GM12878 (cell line): ENCODE data around the gene SRPK3. TPM values are rescaled to one million over a fixed set of nuclear protein-coding genes. Genes with fewer than 3 reads are reported as not detected.

Experiments used
- ATAC-seq: fragments of 200-7000 bp; cut with Tn5 transposase; 3 replicates; pipeline ENCODE4 v1.9.1; 2020; ENCODE audit warnings: mild to moderate bottlenecking, moderate library complexity
- BruUV-seq: library from RNA; stranded (reverse); fragments of 400-500 nt; replicated peaks from 2 replicates; lab custom pipeline; 2021; lab: Mats Ljungman, UMichigan
- CTCF ChIA-PET: fragments of 300-600 bp; sonication (Branson Sonifier 250); formaldehyde crosslinking; extraction: SDS; loops from one replicate; lab custom pipeline; 2021; ENCODE audit warnings: inconsistent platforms; lab: Yijun Ruan, JAX
- POLR2A ChIA-PET: fragments of 350-600 bp; formaldehyde crosslinking; extraction: SDS; loops from one replicate; lab custom pipeline; 2021; ENCODE audit warnings: inconsistent platforms; lab: Charles Lee
- RAD21 ChIA-PET: fragments of 300-600 bp; sonication (Branson Sonifier 250); formaldehyde crosslinking; loops from one replicate; lab custom pipeline; 2023; ENCODE audit warnings: antibody characterized with exemption; ENCODE audit not compliant: unreplicated experiment; lab: Charles Lee
- SMC1A ChIA-PET: fragments of 300-600 bp; sonication (Branson Sonifier 250); formaldehyde crosslinking; loops from one replicate; lab custom pipeline; 2023; ENCODE audit not compliant: unreplicated experiment, uncharacterized antibody; lab: Charles Lee
- DNase-seq: peaks from one replicate; pipeline ENCODE4 v3.0.0-alpha.2; 2011; ENCODE audit warnings: low read depth, low spot score
- FAIRE-seq: peaks from 3 replicates; lab custom pipeline; 2011; peaks lifted over from hg19 to GRCh38; lab: Jason Lieb, UNC
- H2AFZ ChIP-seq: 2 replicates; pipeline ENCODE4 v1.6.0; 2011; ENCODE audit warnings: low read depth, low read length, control low read depth; ENCODE audit not compliant: control insufficient read depth
- H3K27ac ChIP-seq: 2 replicates; pipeline ENCODE4 v1.5.1; 2011; ENCODE audit warnings: control low read depth; ENCODE audit not compliant: control insufficient read depth, insufficient read depth
- H3K27me3 ChIP-seq, 2 experiments: replicated peaks in 1 of 2; 2 replicates each; pipeline versions ENCODE4 v1.6.0 to v1.6.1; 2011; ENCODE audit warnings: low read length in 1 of 2; ENCODE audit not compliant: control insufficient read depth in 2 of 2, insufficient read depth in 2 of 2
- H3K36me3 ChIP-seq, 2 experiments: 2 replicates each; pipeline ENCODE4 v1.5.1; 2011; ENCODE audit warnings: low read length in 1 of 2; ENCODE audit not compliant: control insufficient read depth in 2 of 2, insufficient read depth in 2 of 2
- H3K4me1 ChIP-seq: 2 replicates; pipeline ENCODE4 v1.6.1; 2011; ENCODE audit warnings: mild to moderate bottlenecking, low read length, moderate library complexity, mixed read lengths; ENCODE audit not compliant: control insufficient read depth, insufficient read depth
- H3K4me2 ChIP-seq: 2 replicates; pipeline ENCODE4 v1.6.0; 2011; ENCODE audit warnings: control low read depth; ENCODE audit not compliant: control insufficient read depth, insufficient read depth
- H3K4me3 ChIP-seq: fragments of 200-600 bp; sonication (generic); 2 replicates; pipeline ENCODE4 v1.5.1; 2016
- H3K79me2 ChIP-seq: 2 replicates; pipeline ENCODE4 v1.6.0; 2011; ENCODE audit warnings: low read length; ENCODE audit not compliant: control insufficient read depth, insufficient read depth
- H3K9ac ChIP-seq: 2 replicates; pipeline ENCODE4 v1.8.0; 2011; ENCODE audit warnings: low read length, control low read depth, mixed read lengths; ENCODE audit not compliant: control insufficient read depth, insufficient read depth
- H3K9me3 ChIP-seq: replicated peaks from 3 replicates; pipeline ENCODE4 v1.5.1; 2011; ENCODE audit warnings: mild to moderate bottlenecking, low read length; ENCODE audit not compliant: control insufficient read depth, insufficient read depth
- H4K20me1 ChIP-seq: 2 replicates; pipeline ENCODE4 v1.6.0; 2011; ENCODE audit not compliant: control insufficient read depth, insufficient read depth
- ATF3 ChIP-seq: IDR thresholded peaks from 2 replicates; pipeline ENCODE4 v1.6.1; 2011; ENCODE audit warnings: low read depth, mild to moderate bottlenecking, low read length, moderate library complexity, borderline replicate concordance; ENCODE audit errors: extremely low read depth
- BCL11A ChIP-seq: IDR thresholded peaks from 2 replicates; pipeline ENCODE4 v1.6.1; 2011; ENCODE audit warnings: low read depth, low read length
- CBFB ChIP-seq: IDR thresholded peaks from 2 replicates; pipeline ENCODE4 v1.6.1; 2016; ENCODE audit warnings: antibody characterized with exemption, low read depth
- CBX3 ChIP-seq: fragments of 200-600 bp; sonication (generic); IDR thresholded peaks from 2 replicates; pipeline ENCODE4 v1.6.1; 2016; ENCODE audit warnings: low read depth, borderline replicate concordance
- E4F1 ChIP-seq: fragments of 450-650 bp; IDR thresholded peaks from 2 replicates; pipeline ENCODE4 v1.6.1; 2018; ENCODE audit warnings: borderline replicate concordance, mild to moderate bottlenecking; ENCODE audit not compliant: partially characterized antibody
- IRF4 ChIP-seq: IDR thresholded peaks from 2 replicates; pipeline ENCODE4 v1.6.1; 2011; ENCODE audit warnings: low read depth, low read length
- JUND ChIP-seq: IDR thresholded peaks from 2 replicates; pipeline ENCODE4 v1.6.1; 2012; ENCODE audit warnings: low read depth, mild to moderate bottlenecking, low read length, improper control_type of control experiment, moderate library complexity
- MEF2B ChIP-seq: fragments of 450-650 bp; IDR thresholded peaks from 2 replicates; pipeline ENCODE4 v1.6.1; 2018; ENCODE audit warnings: mild to moderate bottlenecking, moderate library complexity; ENCODE audit not compliant: partially characterized antibody, poor library complexity, severe bottlenecking
- NFYA ChIP-seq: IDR thresholded peaks from 2 replicates; pipeline ENCODE4 v1.6.1; 2011; ENCODE audit warnings: low read depth, mild to moderate bottlenecking, low read length, improper control_type of control experiment, borderline replicate concordance
- PAX5 ChIP-seq: IDR thresholded peaks from 2 replicates; pipeline ENCODE4 v1.6.1; 2011; ENCODE audit warnings: low read depth, low read length, borderline replicate concordance
- PKNOX1 ChIP-seq: fragments of 450-650 bp; IDR thresholded peaks from 2 replicates; pipeline ENCODE4 v1.6.1; 2016; ENCODE audit warnings: mild to moderate bottlenecking
- RELA ChIP-seq: fragments of 450-650 bp; IDR thresholded peaks from 2 replicates; pipeline ENCODE4 v1.8.0; 2014; ENCODE audit warnings: borderline replicate concordance; ENCODE audit not compliant: partially characterized antibody
- SMAD1 ChIP-seq: fragments of 450-650 bp; IDR thresholded peaks from 2 replicates; pipeline ENCODE4 v1.6.1; 2018; ENCODE audit warnings: mild to moderate bottlenecking, low read depth; ENCODE audit not compliant: partially characterized antibody
- SMARCA5 ChIP-seq: fragments of 450-650 bp; IDR thresholded peaks from 2 replicates; pipeline ENCODE4 v1.6.1; 2017; ENCODE audit warnings: mild to moderate bottlenecking
- WGBS: methylation state at CpG from one replicate; pipeline ENCODE4 v1.1.6; 2016; ENCODE audit warnings: low lambda C conversion rate; ENCODE audit not compliant: insufficient replicate concordance, insufficient coverage; ENCODE audit errors: missing lambda C conversion rate; 5-methylcytosine and 5-hydroxymethylcytosine counted together
- in situ Hi-C: fragments of 300-500 bp; cut with MboI; formaldehyde crosslinking; loops from 9 replicates; pipeline ENCODE4 v1.14.3; 2018; ENCODE audit warnings: mixed read lengths
- intact Hi-C: fragments of 100-400 bp; cut with micrococcal nuclease; formaldehyde crosslinking; loops from one replicate; pipeline ENCODE4 v1.14.2; 2022; ENCODE audit not compliant: unreplicated experiment
- polyA plus RNA-seq, 11 experiments: library from polyadenylated mRNA; depleted of rRNA in 4 of 11; unstranded in 6 of 11; stranded (reverse) in 5 of 11; fragments of >200 nt; fragmentation: Nextera tagmentation in 4 of 11; fragmentation: Illumina TruSeq in 1 of 11; extraction: Ambion mirVana in 4 of 11; extraction: Trizol in 1 of 11; gene quantifications; 1 replicate in 1 of 11; 2 replicates in 10 of 11; pipeline versions ENCODE4 v1.2.1 to v1.2.3, GENCODE V29; 2011 to 2016; ENCODE audit warnings: inconsistent platforms in 2 of 11, missing spikeins in 2 of 11, low read depth in 1 of 11
- total RNA-seq, 4 experiments: library from RNA; depleted of rRNA in 3 of 4; stranded (reverse); fragments of >200 nt in 3 of 4; fragmentation: Illumina TruSeq in 1 of 4; extraction: Trizol in 1 of 4; gene quantifications; 2 replicates each; pipeline versions ENCODE4 v1.2.1 to v1.2.3, GENCODE V29; 2013 to 2021

The SRPK3 gene
- total and polyA plus RNA-seq, 10 of the 15 experiments (the other 5 are each of a cell fraction or from before 2014, with no cell fraction given), result 0.05 to 0.19 TPM; not detected in 8

GRCh38 chrX:153767674-153768055 lies 13.2 kb upstream of the SRPK3 start:
- H3K9me3 ChIP-seq, result no peaks in the 10 kb centered on the region; the same call in 2 of the 3 replicates
- POLR2A ChIA-PET, result no interaction called here
- CTCF ChIA-PET, result no interaction called here
- no peak overlapping the region for H3K27ac ChIP-seq
- ATAC-seq (no peak), DNase-seq (no peak), FAIRE-seq (no peak)
- H3K4me3 ChIP-seq, result no peak overlapping the region
- no peaks in the 10 kb centered on the region for H3K36me3 ChIP-seq
- no peak overlapping the region for H3K9ac ChIP-seq
- H3K27me3 ChIP-seq, result no peaks in the 10 kb centered on the region
- BruUV-seq, result no TSS peak
- H3K4me2 ChIP-seq, result no peak overlapping the region
- H4K20me1 ChIP-seq, result no peaks in the 10 kb centered on the region
- no peak overlapping the region for H2AFZ ChIP-seq
- in situ Hi-C loops (no loop called here), intact Hi-C loops (no loop called here)
- TF ChIP-seq CBFB (no peak), CBX3 (no peak), ATF3 (no peak), NFYA (no peak), PKNOX1 (no peak), JUND (no peak), SMAD1 (no peak), SMARCA5 (no peak), MEF2B (no peak), PAX5 (no peak), E4F1 (no peak), BCL11A (no peak), IRF4 (no peak), RELA (no peak)
- no peaks in the 10 kb centered on the region for H3K4me1 ChIP-seq
- WGBS, result 91% methylated on average over 20 of the region's 20 CpGs
- H3K79me2 ChIP-seq, result no peaks in the 10 kb centered on the region
- SMC1A ChIA-PET, result no interaction called here
- RAD21 ChIA-PET, result no interaction called here
